Activated CD4-positive, CD25-positive, alpha-beta regulatory T cell treated with anti-CD3 and anti-CD28 coated beads, Interleukin-2, amount 50 U/mL, for 24 hours (primary cell): ENCODE data around the gene PLD1.
"Not testable (repeated sequence)": the region's sequence is repeated elsewhere in the genome, so short reads cannot be mapped to it uniquely, and the experiment has no call there.

ENCODE experiments used
- ATAC-seq, 2 donors: fragments of 150-1000 bp; cut with Tn5 transposase; one replicate each; pipeline ENCODE4 v1.10.0; 2021; ENCODE audit warnings: mild to moderate bottlenecking in 1 of 2, moderate library complexity in 1 of 2

Gene PLD1

GRCh38 chr3:171736556-171736955 lies 73.7 kb downstream of the PLD1 start:
- ATAC-seq: no peak

GRCh38 chr3:171733561-171733960 lies 76.7 kb downstream of the PLD1 start:
- ATAC-seq: no peak

- no peak for ATAC-seq
Measured at GRCh38 chr3:171732756-171733155, 77.5 kb downstream of the PLD1 start.

DNA sequence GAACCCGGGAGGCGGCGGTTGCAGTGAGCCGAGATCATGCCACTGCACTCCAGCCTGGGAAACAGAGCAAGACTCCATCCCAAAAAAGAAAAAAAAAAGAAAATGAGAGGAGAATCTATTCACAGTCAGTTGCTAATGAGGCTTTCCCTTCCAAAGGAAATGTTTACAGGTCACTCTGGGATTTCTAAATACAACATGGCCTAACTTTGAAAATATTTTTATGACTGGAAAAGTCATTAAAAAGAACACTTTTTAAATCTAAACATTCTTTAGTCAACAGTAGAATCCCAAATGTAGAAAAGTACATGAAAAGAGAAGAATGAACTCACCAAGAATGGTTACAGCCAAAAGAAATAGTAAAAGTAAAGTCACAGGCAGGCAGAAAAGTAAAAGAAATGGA lies 78.6 kb downstream of the PLD1 start:
- no peak for ATAC-seq

- no peak for ATAC-seq
Measured at GRCh38 chr3:171729452-171730334, 80.6 kb downstream of the PLD1 start.

GRCh38 chr3:171727288-171727687 lies 83.0 kb downstream of the PLD1 start:
- no peak for ATAC-seq

DNA sequence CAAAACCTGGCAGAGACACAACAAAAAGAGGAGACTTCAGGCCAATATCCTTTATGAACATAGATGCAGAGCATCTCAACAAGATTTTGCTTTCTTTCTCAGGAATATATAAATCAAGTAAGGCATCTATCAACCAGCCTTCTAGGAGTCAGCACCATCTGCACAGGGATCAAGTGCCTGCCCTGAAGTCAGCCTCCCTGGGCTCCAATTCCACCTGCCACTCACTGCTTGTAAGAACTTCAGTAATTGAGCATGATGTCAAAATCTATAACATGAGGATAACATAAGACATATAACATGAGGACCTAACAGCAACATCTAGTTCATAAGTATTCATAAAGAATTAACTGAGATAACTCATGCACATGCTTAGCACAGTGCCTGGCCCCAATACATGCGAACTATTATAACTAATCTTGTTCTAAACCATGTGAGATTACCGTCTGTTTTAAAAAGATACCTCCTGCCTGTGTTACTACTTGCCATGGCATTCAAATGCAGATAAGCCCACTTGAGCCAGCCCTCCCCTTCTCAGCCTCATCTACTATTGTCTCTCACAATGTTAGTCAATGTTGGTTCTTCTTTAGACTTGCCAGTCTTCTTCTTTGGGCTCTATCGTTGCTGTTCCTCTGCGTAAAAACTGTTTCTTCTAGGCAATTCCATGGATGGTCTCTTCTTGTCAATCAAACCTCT lies 91.6 kb downstream of the PLD1 start:
- no peak for ATAC-seq

DNA sequence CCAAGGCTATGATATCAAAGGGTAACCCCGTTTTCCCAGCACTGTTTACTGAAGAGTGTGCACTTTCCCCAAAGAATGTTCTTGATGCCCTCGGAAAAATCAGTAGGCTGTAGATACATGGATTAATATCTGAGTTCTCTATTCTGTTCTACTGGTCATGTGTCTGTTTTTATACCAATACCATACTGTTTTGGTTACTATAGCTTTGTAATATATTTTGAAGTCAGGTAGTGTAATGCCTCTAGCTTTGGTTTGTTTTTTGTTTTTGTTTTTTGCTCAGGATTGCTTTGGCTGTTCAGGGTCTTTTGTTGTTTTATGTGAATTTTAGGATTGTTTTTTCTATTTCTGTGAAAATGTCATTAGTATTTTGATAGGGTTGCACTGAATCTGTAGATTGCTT lies 95.1 kb downstream of the PLD1 start:
- ATAC-seq: no peak

GRCh38 chr3:171712171-171712938 lies 97.9 kb downstream of the PLD1 start:
- ATAC-seq: no peak

- no peak for ATAC-seq
Measured at GRCh38 chr3:171711461-171712170, 98.7 kb downstream of the PLD1 start.

DNA sequence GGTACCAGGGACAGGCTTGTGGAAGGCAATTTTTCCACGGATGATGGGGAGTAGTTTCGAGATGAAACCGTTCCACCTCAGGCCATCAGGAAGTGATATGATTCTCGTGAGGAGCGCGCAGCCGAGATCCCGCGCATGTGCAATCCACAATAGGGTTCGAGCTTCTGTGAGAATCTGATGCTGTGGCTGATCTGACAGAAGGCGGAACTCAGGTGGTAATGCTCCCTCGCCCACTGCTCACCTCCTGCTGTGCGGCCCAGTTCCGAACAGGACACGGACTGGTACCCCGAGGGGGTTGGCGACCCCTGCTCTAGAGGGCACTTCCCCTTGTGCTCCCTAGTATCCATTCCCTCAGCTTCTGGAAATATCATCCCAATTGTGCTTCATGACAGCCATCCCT lies 99.9 kb downstream of the PLD1 start:
- ATAC-seq: no peak

DNA sequence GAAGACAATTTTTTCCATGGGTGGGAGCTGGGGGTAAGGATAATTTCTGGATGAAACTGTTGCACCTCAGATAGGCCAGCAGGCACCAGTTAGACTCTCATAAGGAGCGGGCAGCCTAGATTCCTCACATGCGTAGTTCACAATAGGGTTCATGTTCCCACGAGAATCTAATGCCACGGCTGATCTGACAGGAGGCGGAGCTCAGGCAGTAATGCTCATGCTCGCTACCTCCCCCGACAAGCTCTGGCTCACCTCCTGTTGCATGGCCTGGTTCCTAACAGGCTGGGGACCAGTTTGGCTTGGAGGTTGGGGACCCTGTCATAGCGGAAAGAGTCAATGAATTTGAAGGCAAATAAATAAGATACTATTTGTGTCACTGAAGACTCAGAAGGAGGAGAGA lies 105.5 kb downstream of the PLD1 start:
- ATAC-seq: no peak

DNA sequence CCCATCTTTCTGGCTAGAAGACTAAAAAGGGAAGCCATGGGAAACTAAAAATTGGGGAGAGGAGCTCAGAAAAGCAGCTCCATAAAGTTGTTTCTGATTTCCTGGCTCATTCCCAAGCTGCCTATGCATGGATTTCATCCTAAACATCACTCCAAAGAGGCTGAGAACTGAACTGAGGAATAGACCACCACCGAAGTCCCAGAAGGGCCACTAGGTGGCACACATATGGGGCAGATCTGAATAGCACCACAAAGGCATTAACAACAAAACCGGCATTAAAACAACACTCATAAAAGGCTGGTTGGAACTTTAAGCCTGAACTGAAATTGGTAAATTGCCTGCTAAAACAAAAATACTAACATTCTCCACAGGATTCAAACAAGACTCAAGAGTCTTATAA lies 106.3 kb downstream of the PLD1 start:
- ATAC-seq: no peak

- no peak for ATAC-seq
Measured at GRCh38 chr3:171703144-171703543, 107.1 kb downstream of the PLD1 start.

GRCh38 chr3:171700653-171701052 lies 109.6 kb downstream of the PLD1 start:
- ATAC-seq: no peak

- no peak for ATAC-seq
Measured at GRCh38 chr3:171700157-171700556, 110.1 kb downstream of the PLD1 start.

- no peak for ATAC-seq
Measured at GRCh38 chr3:171699601-171700000, 110.7 kb downstream of the PLD1 start.

GRCh38 chr3:171696805-171697204 lies 113.5 kb downstream of the PLD1 start:
- ATAC-seq: no peak

- no peak for ATAC-seq
Measured at GRCh38 chr3:171695426-171695825, 114.9 kb downstream of the PLD1 start.

DNA sequence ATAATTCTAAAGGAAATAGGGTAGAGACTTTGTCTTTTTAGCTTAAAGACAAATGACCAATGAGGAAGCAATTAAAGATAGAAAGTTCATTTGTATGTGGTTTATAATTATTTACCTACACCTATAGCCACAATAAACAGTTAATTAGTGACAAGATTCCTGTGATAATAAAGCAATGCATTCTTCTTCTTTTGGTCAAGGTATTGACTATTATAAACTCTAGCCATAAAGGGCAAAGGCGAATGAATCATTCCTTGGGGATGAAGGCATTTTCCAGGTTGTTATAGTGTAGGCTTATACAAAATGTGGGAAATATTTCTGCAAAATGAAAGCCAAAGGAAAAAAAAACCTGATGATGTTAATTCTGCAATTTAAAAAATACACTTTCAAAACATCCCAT lies 115.4 kb downstream of the PLD1 start:
- no peak for ATAC-seq

- not testable (repeated sequence) for ATAC-seq
Measured at GRCh38 chr3:171692551-171692950, 117.7 kb downstream of the PLD1 start.

DNA sequence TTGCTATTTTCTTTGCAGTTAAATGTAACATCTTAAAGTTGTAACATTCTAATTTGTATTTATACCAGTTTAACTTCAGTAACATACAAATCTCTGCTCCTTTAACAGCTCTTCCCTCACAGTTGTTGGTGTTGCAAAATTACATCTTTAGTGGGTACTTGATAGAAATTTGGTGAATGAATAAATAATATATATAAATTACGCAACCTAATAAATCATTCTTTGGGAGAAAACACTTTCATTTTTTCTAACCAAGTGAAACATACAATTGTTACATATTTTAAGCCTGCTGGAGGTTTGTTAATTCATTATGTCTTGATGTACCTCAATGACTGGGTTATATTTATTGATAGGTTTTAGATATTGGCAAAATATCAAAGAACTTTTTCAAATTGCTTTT lies 118.8 kb downstream of the PLD1 start:
- ATAC-seq: no peak

DNA sequence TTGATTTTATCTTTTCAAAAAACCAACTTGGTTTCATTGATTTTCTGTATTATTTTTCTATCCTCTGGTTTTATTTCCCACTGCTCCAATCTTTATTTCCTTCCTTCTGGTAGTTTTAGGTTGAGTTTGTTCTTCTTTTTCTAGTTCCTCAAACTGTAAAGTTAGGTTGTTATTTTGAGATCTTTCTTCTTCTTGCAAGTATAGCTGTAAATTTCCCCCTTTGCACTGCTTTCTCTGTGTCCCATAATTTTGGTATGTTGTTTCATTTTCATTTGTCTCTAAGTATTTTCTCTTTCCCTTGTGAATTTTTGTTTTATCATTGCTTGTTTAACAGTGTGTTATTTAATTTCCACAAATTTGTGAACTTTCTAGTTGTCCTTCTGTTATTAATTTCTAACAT lies 120.0 kb downstream of the PLD1 start:
- ATAC-seq: no peak
